ENCODE measurements around the gene AIFM3.

AIFM3 gene

GRCh38 chr22:20955548-20955947, 11.5 kb upstream of the AIFM3 start:
- in situ Hi-C loops (cut with HindIII; ENCODE audit: low pct_ligation_motif_present, low sequenced_read_pairs), result no loop called here
- Histone ChIP-seq H3K4me3 (ENCODE audit: low read depth, low read length) (no peak overlapping the region), H3K36me3 (replicated peaks) (peaks cover 29% of the 10 kb centered on the region), H3K27me3 (replicated peaks) (no peaks in the 10 kb centered on the region), H3K27ac (no peak overlapping the region)
- TF ChIP-seq CTCF (IDR thresholded peaks at IDR 0.05; ENCODE audit: low read depth, low read length, missing control alignments), result no peak
- no peak for DNase-seq

GRCh38 chr22:20956258-20957101, 10.6 kb upstream of the AIFM3 start:
- Histone ChIP-seq H3K4me3 (ENCODE audit: low read depth, low read length) (peak overlapping the region; percentile 68), H3K27me3 (replicated peaks) (no peaks in the 10 kb centered on the region), H3K36me3 (replicated peaks) (peaks cover 20% of the 10 kb centered on the region), H3K27ac (no peak overlapping the region)
- peak; percentile 9 for DNase-seq
- in situ Hi-C loops (cut with HindIII; ENCODE audit: low pct_ligation_motif_present, low sequenced_read_pairs), result no loop called here
- no peak for TF ChIP-seq CTCF (IDR thresholded peaks at IDR 0.05; ENCODE audit: low read depth, low read length, missing control alignments)

- Histone ChIP-seq H3K36me3 (replicated peaks) (peaks cover 13% of the 10 kb centered on the region), H3K27me3 (replicated peaks) (no peaks in the 10 kb centered on the region), H3K27ac (no peak overlapping the region), H3K4me3 (ENCODE audit: low read depth, low read length) (peak overlapping the region; percentile 68)
- peak; percentile 7 for TF ChIP-seq CTCF (IDR thresholded peaks at IDR 0.05; ENCODE audit: low read depth, low read length, missing control alignments)
- no peak for DNase-seq
- in situ Hi-C loops (cut with HindIII; ENCODE audit: low pct_ligation_motif_present, low sequenced_read_pairs), result no loop called here
Observed at GRCh38 chr22:20957102-20957682, 9.9 kb upstream of the AIFM3 start.

- H3K27me3 ChIP-seq (replicated peaks), result no peaks in the 10 kb centered on the region
- peaks cover 8% of the 10 kb centered on the region for H3K36me3 ChIP-seq (replicated peaks)
- in situ Hi-C loops (cut with HindIII; ENCODE audit: low pct_ligation_motif_present, low sequenced_read_pairs), result no loop called here
- H3K4me3 ChIP-seq (ENCODE audit: low read depth, low read length), result peak overlapping the region; percentile 68
- H3K27ac ChIP-seq, result no peak overlapping the region
- no peak for TF ChIP-seq CTCF (IDR thresholded peaks at IDR 0.05; ENCODE audit: low read depth, low read length, missing control alignments)
- DNase-seq, result no peak
Observed at GRCh38 chr22:20957683-20958431, 9.2 kb upstream of the AIFM3 start.

- Histone ChIP-seq H3K4me3 (ENCODE audit: low read depth, low read length) (no peak overlapping the region), H3K36me3 (replicated peaks) (no peaks in the 10 kb centered on the region), H3K27ac (no peak overlapping the region), H3K27me3 (replicated peaks) (peaks cover 6% of the 10 kb centered on the region)
- no peak for DNase-seq
- in situ Hi-C loops (cut with HindIII; ENCODE audit: low pct_ligation_motif_present, low sequenced_read_pairs), result no loop called here
- TF ChIP-seq CTCF (IDR thresholded peaks at IDR 0.05; ENCODE audit: low read depth, low read length, missing control alignments), result no peak
Observed at GRCh38 chr22:20959578-20960461, 7.2 kb upstream of the AIFM3 start.

All from brain microvascular endothelial cell (primary cell).